ENCODE data around the gene KIAA0513.
A peak's percentile ranks its signal among the peaks of the same experiment; 100 is the strongest.

DNA sequence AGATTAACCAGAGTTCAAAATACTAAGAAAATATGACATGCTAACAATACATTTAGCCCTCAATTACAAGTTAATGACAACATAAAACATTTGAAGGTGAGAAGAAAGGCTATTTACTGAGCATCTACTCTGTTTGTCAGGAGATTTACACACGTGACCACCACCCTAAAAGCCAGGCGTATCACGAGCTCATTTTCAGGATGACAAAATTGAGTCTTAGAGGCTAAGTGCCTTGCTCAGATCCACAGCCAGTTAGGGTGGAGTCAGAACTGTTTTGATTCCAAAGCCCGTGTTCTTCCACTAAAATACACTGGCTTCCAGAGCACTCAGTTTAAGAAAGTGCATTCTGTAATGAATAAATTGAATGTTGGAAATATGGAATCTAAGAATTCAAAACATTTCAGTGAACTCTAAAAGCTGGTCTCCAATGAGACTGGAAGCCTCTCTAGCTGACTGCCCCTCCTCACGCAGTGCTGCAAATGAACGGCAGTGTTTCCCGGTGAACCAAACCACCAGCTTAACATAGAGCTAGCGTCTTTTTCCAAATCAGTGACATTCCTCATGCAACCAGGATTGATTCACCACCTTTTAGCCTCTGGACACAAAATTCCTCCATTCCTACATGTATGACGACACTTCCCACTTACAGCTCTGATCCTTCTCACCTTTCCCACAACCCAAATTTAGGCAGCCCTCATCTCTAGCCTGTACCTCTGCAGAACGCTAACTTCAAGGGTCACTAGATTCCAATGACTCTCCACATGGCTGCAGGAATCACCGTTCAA is 22.1 kb upstream of the KIAA0513 start:
- peak in 1 of 2 donors; percentile 28 for TF ChIP-seq POLR2A (IDR thresholded peaks at IDR 0.05)
- no peak for TF ChIP-seq CTCF (IDR thresholded peaks at IDR 0.05 in 4 of 5, conservative IDR thresholded peaks at IDR 0.05 in 1 of 5)

All from gastrocnemius medialis (tissue), 4 donors.